Stimulated activated CD4-positive, alpha-beta T cell treated with anti-CD3 and anti-CD28 coated beads, Interleukin-1b, Interleukin-23, amount 100 ng/mL, for 48 hours (primary cell): ENCODE results near the gene USP47.

Source experiments
- DNase-seq: peaks from one replicate; pipeline ENCODE4 v3.0.0-alpha.2; 2020

Gene USP47

DNA sequence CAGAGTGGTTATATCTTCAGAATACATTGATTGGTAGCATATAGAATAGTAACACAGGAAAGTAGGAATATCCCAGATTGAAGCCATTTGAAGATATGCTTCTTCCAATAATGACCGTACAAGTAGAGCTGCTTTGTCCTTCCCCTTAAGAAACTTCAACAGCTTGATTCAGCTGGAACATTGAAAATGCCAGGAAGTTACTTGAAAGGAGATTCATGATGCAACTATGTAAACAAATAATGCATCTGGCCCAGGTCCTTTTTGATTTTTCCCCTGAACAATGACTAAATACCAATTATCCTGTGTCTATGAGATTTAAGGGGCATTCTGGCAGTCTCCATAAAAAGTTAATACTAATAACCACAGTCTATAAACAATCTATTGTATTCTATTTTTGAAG, 163.7 kb downstream of the USP47 start:
- DNase-seq: no peak

GRCh38 chr11:12006552-12007229, 164.9 kb downstream of the USP47 start:
- DNase-seq: no peak

DNA sequence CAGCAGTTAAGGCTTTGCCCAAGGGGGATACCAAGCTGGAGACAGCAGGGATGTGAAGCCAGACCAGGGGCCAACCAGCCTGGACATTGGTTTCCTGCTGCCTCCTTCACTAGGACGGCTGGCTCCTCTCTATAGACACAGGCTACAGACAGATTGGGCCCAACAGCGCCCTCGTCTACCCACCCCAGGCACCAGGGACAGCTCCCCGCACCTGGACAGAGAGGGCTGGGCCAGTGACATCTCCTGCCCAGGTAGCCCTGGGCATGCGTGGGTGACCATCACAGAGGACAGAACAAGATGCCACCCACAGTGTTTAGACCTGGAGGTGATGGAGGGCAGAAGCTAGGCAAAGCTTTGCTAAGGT, 165.4 kb downstream of the USP47 start:
- no peak for DNase-seq

- DNase-seq: no peak
Observed at GRCh38 chr11:12007769-12008737, 166.3 kb downstream of the USP47 start, which contains the start of gene DKK3. TSS of gene DKK3 (minus strand) at chr11:12008626. CDS start at chr11:12008582, 44 bp downstream.
